HepG2 (cell line): ENCODE data around the gene GCNT3. TPM values are rescaled to one million over a fixed set of nuclear protein-coding genes. Genes with fewer than 3 reads are reported as not detected.

ENCODE experiments used
- ATAC-seq: fragments of 200-7000 bp; cut with Tn5 transposase; 3 replicates; pipeline ENCODE4 v1.9.1; 2020; ENCODE audit warnings: mild to moderate bottlenecking, moderate library complexity
- BruUV-seq: library from RNA; stranded (reverse); fragments of 400-500 nt; replicated peaks from 2 replicates; lab custom pipeline; 2021; lab: Mats Ljungman, UMichigan
- CTCF ChIA-PET: fragments of 300-600 bp; formaldehyde crosslinking; extraction: SDS; loops from one replicate; lab custom pipeline; 2021; ENCODE audit warnings: low total read pairs, inconsistent platforms, low intra/inter-chr PET ratio; lab: Yijun Ruan, JAX
- POLR2A ChIA-PET: fragments of 350-600 bp; sonication (Branson Sonifier 250); formaldehyde crosslinking; loops from one replicate; lab custom pipeline; 2020; ENCODE audit warnings: antibody characterized with exemption, inconsistent platforms; lab: Yijun Ruan, JAX
- DNase-seq: peaks from one replicate; pipeline ENCODE4 v3.0.0-alpha.2; 2015; ENCODE audit warnings: low spot score
- FAIRE-seq: peaks from 3 replicates; lab custom pipeline; 2011; peaks lifted over from hg19 to GRCh38; lab: Jason Lieb, UNC
- H2AFZ ChIP-seq: one replicate; pipeline ENCODE4 v1.6.1; 2011; ENCODE audit warnings: low read length, inconsistent platforms
- H3K27ac ChIP-seq: fragments of 300-600 bp; 3 replicates; pipeline ENCODE4 v1.8.0; 2011; ENCODE audit warnings: mixed run types, mild to moderate bottlenecking, mixed read lengths, low read length, inconsistent platforms; ENCODE audit not compliant: insufficient read depth; ENCODE audit errors: extremely low read length
- H3K27me3 ChIP-seq, 2 experiments: fragments of 200-600 bp in 1 of 2; 2 replicates in 1 of 2; 3 replicates in 1 of 2; pipeline versions ENCODE4 v1.6.0 to v1.8.0; 2011; ENCODE audit warnings: low read length in 2 of 2, mild to moderate bottlenecking in 2 of 2, moderate library complexity in 2 of 2, inconsistent platforms in 1 of 2; ENCODE audit not compliant: insufficient read depth in 2 of 2, control insufficient read depth in 1 of 2
- H3K36me3 ChIP-seq, 2 experiments: fragments of 200-600 bp in 1 of 2; replicated peaks in 1 of 2; 2 replicates in 1 of 2; 3 replicates in 1 of 2; pipeline versions ENCODE4 v1.5.1 to v1.8.0; 2011; ENCODE audit warnings: low read length in 2 of 2, inconsistent platforms in 1 of 2; ENCODE audit not compliant: insufficient read depth in 2 of 2, control insufficient read depth in 1 of 2
- H3K4me1 ChIP-seq: 2 replicates; pipeline ENCODE4 v1.5.1; 2012; ENCODE audit warnings: low read length, inconsistent platforms; ENCODE audit not compliant: insufficient read depth
- H3K4me2 ChIP-seq: 2 replicates; pipeline ENCODE4 v1.6.0; 2011; ENCODE audit warnings: low read depth, low read length, inconsistent platforms
- H3K4me3 ChIP-seq, 3 experiments: fragments of 200-600 bp in 1 of 3; sonication (generic), shearing (Covaris generic) in 1 of 3; replicated peaks in 1 of 3; 2 replicates each; pipeline ENCODE4 v1.5.1; 2011 to 2016; ENCODE audit warnings: low read length in 3 of 3, inconsistent platforms in 2 of 3, low read depth in 2 of 3, mild to moderate bottlenecking in 2 of 3, control low read depth in 1 of 3, mixed read lengths in 1 of 3; ENCODE audit not compliant: insufficient read depth in 1 of 3
- H3K79me2 ChIP-seq: one replicate; pipeline ENCODE4 v1.6.1; 2011; ENCODE audit warnings: low read length, inconsistent platforms; ENCODE audit not compliant: insufficient read depth
- H3K9ac ChIP-seq: 2 replicates; pipeline ENCODE4 v1.6.0; 2011; ENCODE audit warnings: mild to moderate bottlenecking, low read depth, low read length, inconsistent platforms; ENCODE audit not compliant: insufficient read depth
- H3K9me3 ChIP-seq: 2 replicates; pipeline ENCODE4 v1.5.1; 2012; ENCODE audit warnings: mild to moderate bottlenecking, low read length
- H4K20me1 ChIP-seq: 2 replicates; pipeline ENCODE4 v1.6.0; 2011; ENCODE audit warnings: inconsistent platforms, mild to moderate bottlenecking, low read length, moderate library complexity; ENCODE audit not compliant: insufficient read depth
- ATF3 ChIP-seq: sonication (generic); formaldehyde crosslinking; IDR thresholded peaks from 2 replicates; pipeline ENCODE4 v1.4.0; 2020; ENCODE audit warnings: missing genetic modification reagents
- BCL6 ChIP-seq: IDR thresholded peaks from 2 replicates; pipeline ENCODE4 v1.6.1; 2016; ENCODE audit warnings: missing genetic modification reagents, missing compliant biosample characterization
- CCDC6 ChIP-seq: sonication (generic); formaldehyde crosslinking; IDR thresholded peaks from 2 replicates; pipeline ENCODE4 v1.8.1; 2022; ENCODE audit warnings: mild to moderate bottlenecking, missing genetic modification reagents, moderate library complexity
- ZNF530 ChIP-seq: sonication (generic); formaldehyde crosslinking; IDR thresholded peaks from 2 replicates; pipeline ENCODE4 v1.5.0; 2020; ENCODE audit warnings: low read depth, mild to moderate bottlenecking, missing genetic modification reagents
- ZNF597 ChIP-seq: sonication (generic); formaldehyde crosslinking; IDR thresholded peaks from 2 replicates; pipeline ENCODE4 v1.5.0; 2020; ENCODE audit warnings: missing genetic modification reagents
- WGBS: methylation state at CpG from one replicate; pipeline ENCODE4 v1.1.6; 2017; ENCODE audit warnings: low lambda C conversion rate; 5-methylcytosine and 5-hydroxymethylcytosine counted together
- in situ Hi-C: cut with HindIII; loops from 2 replicates; pipeline ENCODE4 v1.10.0; 2017; ENCODE audit warnings: low pct_unique_long_range_greater_than_20kb; ENCODE audit not compliant: extremely low pct_ligation_motif_present
- intact Hi-C: fragments of 100-400 bp; cut with micrococcal nuclease; formaldehyde crosslinking; loops from one replicate; pipeline ENCODE4 v1.10.0; 2022; ENCODE audit not compliant: unreplicated experiment
- polyA plus RNA-seq, 8 experiments: library from polyadenylated mRNA; depleted of rRNA in 3 of 8; stranded (reverse) in 7 of 8; unstranded in 1 of 8; fragments of >200 nt; fragmentation: Illumina TruSeq in 4 of 8; extraction: Trizol in 4 of 8; gene quantifications; 2 replicates each; pipeline versions ENCODE4 v1.2.1 to v1.2.3, GENCODE V29; 2011 to 2016; ENCODE audit warnings: low read depth in 4 of 8, missing spikeins in 1 of 8, mixed read lengths in 1 of 8; ENCODE audit not compliant: insufficient read depth in 1 of 8
- total RNA-seq, 5 experiments: library from RNA; depleted of rRNA; stranded (reverse); fragments of >200 nt; fragmentation: Illumina TruSeq; extraction: Trizol; gene quantifications; 2 replicates each; pipeline ENCODE4 v1.2.3, GENCODE V29; 2016; ENCODE audit warnings: low read depth in 1 of 5
- TF ChIP-seq, protein P1 (sequence below): sonication (generic); formaldehyde crosslinking; IDR thresholded peaks from 2 replicates; pipeline ENCODE4 v1.5.0; 2020; ENCODE audit warnings: mild to moderate bottlenecking, missing genetic modification reagents, borderline replicate concordance

Gene GCNT3
- total and polyA plus RNA-seq, 2 of the 13 experiments (the other 11 are each of a cell fraction or from before 2014, with no cell fraction given), result 6.8 to 9.8 TPM

- TF ChIP-seq ZNF597, result no peak
- TF ChIP-seq ATF3 (CRISPR knock-in tag), result peak; percentile 84
- TF ChIP-seq, protein P1, sequence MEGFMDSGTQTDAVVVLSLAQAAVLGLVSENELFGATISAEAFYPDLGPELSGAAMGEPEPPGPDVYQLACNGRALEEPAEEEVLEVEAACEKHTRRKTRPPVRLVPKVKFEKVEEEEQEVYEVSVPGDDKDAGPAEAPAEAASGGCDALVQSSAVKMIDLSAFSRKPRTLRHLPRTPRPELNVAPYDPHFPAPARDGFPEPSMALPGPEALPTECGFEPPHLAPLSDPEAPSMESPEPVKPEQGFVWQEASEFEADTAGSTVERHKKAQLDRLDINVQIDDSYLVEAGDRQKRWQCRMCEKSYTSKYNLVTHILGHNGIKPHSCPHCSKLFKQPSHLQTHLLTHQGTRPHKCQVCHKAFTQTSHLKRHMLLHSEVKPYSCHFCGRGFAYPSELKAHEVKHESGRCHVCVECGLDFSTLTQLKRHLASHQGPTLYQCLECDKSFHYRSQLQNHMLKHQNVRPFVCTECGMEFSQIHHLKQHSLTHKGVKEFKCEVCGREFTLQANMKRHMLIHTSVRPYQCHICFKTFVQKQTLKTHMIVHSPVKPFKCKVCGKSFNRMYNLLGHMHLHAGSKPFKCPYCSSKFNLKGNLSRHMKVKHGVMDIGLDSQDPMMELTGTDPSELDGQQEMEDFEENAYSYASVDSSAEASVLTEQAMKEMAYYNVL (CRISPR knock-in tag), result peak; percentile 92
- TF ChIP-seq BCL6, result peak; percentile 26; the same call in 1 of the 2 replicates
Observed at GRCh38 chr15:59594493-59594942, 17.1 kb upstream of the GCNT3 start (continued).

DNA sequence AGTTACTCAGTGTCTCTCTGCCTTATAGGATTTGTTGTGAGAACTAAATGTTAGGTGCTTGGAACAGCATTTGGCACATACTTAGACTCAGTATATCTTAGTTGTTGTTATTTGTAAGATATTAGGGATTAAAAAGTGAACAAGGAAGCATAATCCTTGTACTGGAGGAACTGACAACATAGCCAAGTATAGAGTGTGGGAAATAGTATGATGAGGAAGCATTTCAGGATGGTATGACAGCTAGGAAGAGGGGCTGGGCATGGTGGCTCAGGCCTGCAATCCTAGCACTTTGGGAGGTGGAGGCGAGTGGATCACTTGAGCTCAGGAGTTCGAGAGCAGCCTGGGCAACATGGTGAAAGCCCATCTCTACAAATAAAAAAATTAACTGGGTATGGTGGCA is 16.6 kb upstream of the GCNT3 start:
- intact Hi-C loops, result loop anchor here (1.0 kb wide), 2 partner anchors 16 to 41 kb away; partner anchors contain the start of gene GCNT3
- Histone ChIP-seq H3K27ac (peak overlapping the region; percentile 56), H3K4me3 (peak overlapping the region in 2 of 3 experiments; percentile 10 to 49; a peak in 1 of 6 replicates), H3K79me2 (no peaks in the 10 kb centered on the region), H3K9ac (peak overlapping the region; percentile 42), H3K4me2 (peak overlapping the region; percentile 65), H2AFZ (no peak overlapping the region), H3K4me1 (peaks cover 44% of the 10 kb centered on the region)
- in situ Hi-C loops, result no loop called here
- ATAC-seq (peak; percentile 57), DNase-seq (no peak)
- TF ChIP-seq ZNF530 (CRISPR knock-in tag) (no peak), CCDC6 (CRISPR knock-in tag) (no peak)
- TF ChIP-seq, all 625 proteins: peak for 0
- H3K9me3 ChIP-seq, result no peaks in the 10 kb centered on the region
- WGBS, result 23% methylated on average over 2 of the region's 2 CpGs
- BruUV-seq, result no TSS peak
- FAIRE-seq, result no peak
- no peaks in the 10 kb centered on the region for H3K36me3 ChIP-seq
- CTCF ChIA-PET, result no interaction called here
- POLR2A ChIA-PET, result interaction anchor here (0.8 to 4.6 kb wide), 7 partner anchors 15 to 94 kb away, joined by 3 to 43 read pairs (median 7); partner anchors contain the start of genes BNIP2, GCNT3 and GTF2A2
- no peaks in the 10 kb centered on the region for H3K27me3 ChIP-seq
- no peaks in the 10 kb centered on the region for H4K20me1 ChIP-seq
